ENCODE data around the gene PES1. TPM values are rescaled to one million over a fixed set of nuclear protein-coding genes. Genes with fewer than 3 reads are reported as not detected.

PES1 gene
- total and polyA plus RNA-seq, 2 of the 13 experiments (the other 11 are each of a cell fraction or from before 2014, with no cell fraction given) = 65.1 to 94.7 TPM

DNA sequence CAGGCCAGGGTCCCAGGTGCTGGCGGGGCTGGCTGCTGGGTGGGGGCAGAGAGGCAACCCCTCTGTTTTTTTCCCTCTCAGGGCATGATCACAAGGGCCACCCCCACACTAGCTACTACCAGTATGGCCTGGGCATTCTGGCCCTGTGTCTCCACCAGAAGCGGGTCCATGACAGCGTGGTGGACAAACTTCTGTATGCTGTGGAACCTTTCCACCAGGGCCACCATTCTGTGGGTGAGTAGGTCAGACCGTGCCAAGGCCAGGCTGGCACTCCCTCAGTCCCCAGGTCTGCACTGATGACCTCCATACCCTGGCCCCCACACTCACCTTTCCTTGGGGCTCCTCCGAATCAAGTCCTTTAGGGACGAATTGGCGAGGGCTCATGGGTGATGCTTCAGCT, 22.6 kb upstream of the PES1 start:
- in situ Hi-C loops (cut with HindIII; ENCODE audit: extremely low pct_ligation_motif_present, low pct_unique_long_range_greater_than_20kb) = no loop called here
- CTCF ChIA-PET (ENCODE audit: low intra/inter-chr PET ratio, low total read pairs) = no interaction called here
- no peak overlapping the region for H3K4me2 ChIP-seq (ENCODE audit: low read depth, low read length)
- no peak overlapping the region for H3K27ac ChIP-seq (ENCODE audit: extremely low read length, insufficient read depth, low read length)
- peaks cover 22% of the 10 kb centered on the region for H3K4me1 ChIP-seq (ENCODE audit: insufficient read depth, low read length)
- no peaks in the 10 kb centered on the region for H3K36me3 ChIP-seq (replicated peaks in 1 of 2; ENCODE audit: control insufficient read depth in 1 of 2, insufficient read depth in 2 of 2, low read length in 2 of 2)
- BruUV-seq (replicated peaks) = no TSS peak
- no peaks in the 10 kb centered on the region for H3K9me3 ChIP-seq (ENCODE audit: low read length)
- H3K79me2 ChIP-seq (ENCODE audit: insufficient read depth, low read length) = no peaks in the 10 kb centered on the region
- no peak overlapping the region for H3K4me3 ChIP-seq (replicated peaks in 1 of 3; ENCODE audit: insufficient read depth in 1 of 3, low read depth in 2 of 3, low read length in 3 of 3)
- ATAC-seq (no peak), DNase-seq (ENCODE audit: low spot score) (no peak), FAIRE-seq (no peak)
- TF ChIP-seq ARHGAP35 (CRISPR knock-in tag; IDR thresholded peaks at IDR 0.05; ENCODE audit: borderline replicate concordance) = no peak
- no peak for TF ChIP-seq ZFP1 (CRISPR knock-in tag; IDR thresholded peaks at IDR 0.05)
- TF ChIP-seq KAT7 (CRISPR knock-in tag; IDR thresholded peaks at IDR 0.05; ENCODE audit: borderline replicate concordance) = no peak
- TF ChIP-seq CBX2 (IDR thresholded peaks at IDR 0.05; ENCODE audit: low read depth, low read length) = no peak
- TF ChIP-seq CBX2 (CRISPR knock-in tag; IDR thresholded peaks at IDR 0.05; ENCODE audit: low read depth) = no peak
- TF ChIP-seq, protein P1, sequence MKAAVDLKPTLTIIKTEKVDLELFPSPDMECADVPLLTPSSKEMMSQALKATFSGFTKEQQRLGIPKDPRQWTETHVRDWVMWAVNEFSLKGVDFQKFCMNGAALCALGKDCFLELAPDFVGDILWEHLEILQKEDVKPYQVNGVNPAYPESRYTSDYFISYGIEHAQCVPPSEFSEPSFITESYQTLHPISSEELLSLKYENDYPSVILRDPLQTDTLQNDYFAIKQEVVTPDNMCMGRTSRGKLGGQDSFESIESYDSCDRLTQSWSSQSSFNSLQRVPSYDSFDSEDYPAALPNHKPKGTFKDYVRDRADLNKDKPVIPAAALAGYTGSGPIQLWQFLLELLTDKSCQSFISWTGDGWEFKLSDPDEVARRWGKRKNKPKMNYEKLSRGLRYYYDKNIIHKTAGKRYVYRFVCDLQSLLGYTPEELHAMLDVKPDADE (CRISPR knock-in tag; IDR thresholded peaks at IDR 0.05) = no peak
- no peak for TF ChIP-seq SALL2 (CRISPR knock-in tag; IDR thresholded peaks at IDR 0.05)
- 48% methylated on average over 3 of the region's 7 CpGs for WGBS (ENCODE audit: low lambda C conversion rate)
- H4K20me1 ChIP-seq (ENCODE audit: insufficient read depth, low read length) = no peaks in the 10 kb centered on the region
- intact Hi-C loops (cut with micrococcal nuclease; ENCODE audit: unreplicated experiment) = no loop called here
- H2AFZ ChIP-seq (ENCODE audit: low read length) = no peak overlapping the region
- H3K27me3 ChIP-seq (ENCODE audit: control insufficient read depth in 1 of 2, insufficient read depth in 2 of 2, low read length in 2 of 2) = no peaks in the 10 kb centered on the region; a peak in 2 of 5 replicates
- POLR2A ChIA-PET = no interaction called here
- H3K9ac ChIP-seq (ENCODE audit: insufficient read depth, low read depth, low read length) = no peak overlapping the region

GRCh38 chr22:30612789-30613188, 21.1 kb upstream of the PES1 start:
- H3K79me2 ChIP-seq (ENCODE audit: insufficient read depth, low read length) = no peaks in the 10 kb centered on the region
- no peaks in the 10 kb centered on the region for H3K9me3 ChIP-seq (ENCODE audit: low read length)
- TF ChIP-seq ZNF431 (CRISPR knock-in tag; IDR thresholded peaks at IDR 0.05; ENCODE audit: borderline replicate concordance, low read depth) (no peak), LRRFIP1 (CRISPR knock-in tag; conservative IDR thresholded peaks at IDR 0.05) (no peak), TFAP4 (IDR thresholded peaks at IDR 0.05; ENCODE audit: borderline replicate concordance, low read depth) (no peak), MED1 (CRISPR knock-in tag; IDR thresholded peaks at IDR 0.05) (no peak), TAF1 (CRISPR knock-in tag; IDR thresholded peaks at IDR 0.05) (no peak), ZNF672 (CRISPR knock-in tag; IDR thresholded peaks at IDR 0.05) (no peak), NFKB2 (CRISPR knock-in tag; IDR thresholded peaks at IDR 0.05; ENCODE audit: borderline replicate concordance) (no peak)
- H3K4me1 ChIP-seq (ENCODE audit: insufficient read depth, low read length) = peaks cover 29% of the 10 kb centered on the region
- no peak overlapping the region for H2AFZ ChIP-seq (ENCODE audit: low read length)
- intact Hi-C loops (cut with micrococcal nuclease; ENCODE audit: unreplicated experiment) = no loop called here
- in situ Hi-C loops (cut with HindIII; ENCODE audit: extremely low pct_ligation_motif_present, low pct_unique_long_range_greater_than_20kb) = no loop called here
- no peak overlapping the region for H3K27ac ChIP-seq (ENCODE audit: extremely low read length, insufficient read depth, low read length)
- ATAC-seq (peak; percentile 41; the same call in 1 of the 3 replicates), FAIRE-seq (no peak), DNase-seq (ENCODE audit: low spot score) (no peak)
- ChIA-PET CTCF (ENCODE audit: low intra/inter-chr PET ratio, low total read pairs) (no interaction called here), POLR2A (no interaction called here)
- H3K4me2 ChIP-seq (ENCODE audit: low read depth, low read length) = no peak overlapping the region
- H3K36me3 ChIP-seq (replicated peaks in 1 of 2; ENCODE audit: control insufficient read depth in 1 of 2, insufficient read depth in 2 of 2, low read length in 2 of 2) = no peaks in the 10 kb centered on the region
- H3K4me3 ChIP-seq (replicated peaks in 1 of 3; ENCODE audit: insufficient read depth in 1 of 3, low read depth in 2 of 3, low read length in 3 of 3) = no peak overlapping the region
- no TSS peak for BruUV-seq (replicated peaks)
- 74% methylated on average over 8 of the region's 8 CpGs for WGBS (ENCODE audit: low lambda C conversion rate)
- peaks cover 0 to 6% of the 10 kb centered on the region in 2 experiments; a peak in 3 of 5 replicates for H3K27me3 ChIP-seq (ENCODE audit: control insufficient read depth in 1 of 2, insufficient read depth in 2 of 2, low read length in 2 of 2)
- H4K20me1 ChIP-seq (ENCODE audit: insufficient read depth, low read length) = no peaks in the 10 kb centered on the region
- no peak overlapping the region for H3K9ac ChIP-seq (ENCODE audit: insufficient read depth, low read depth, low read length)

Data from HepG2 (cell line).